Esophagus squamous epithelium (tissue), 5 donors: Measurements from ENCODE around the gene MYH3. TPM values are rescaled to one million over a fixed set of nuclear protein-coding genes. Genes with fewer than 3 reads are reported as not detected.
A peak's percentile ranks its signal among the peaks of the same experiment; 100 is the strongest.

Experiments
- DNase-seq: peaks from one replicate; lab custom pipeline; 2025; lab: John Stamatoyannopoulos, UW
- H3K27ac ChIP-seq, 4 donors: fragments of 200-600 bp; sonication (generic); one replicate each; pipeline ENCODE4 v1.5.1; 2016 to 2019; ENCODE audit warnings: mild to moderate bottlenecking in 1 of 4
- H3K27me3 ChIP-seq, 4 donors: fragments of 200-600 bp; sonication (generic); 1 replicate in 3 of 4; 2 replicates in 1 of 4; pipeline versions ENCODE4 v1.5.1 to v1.6.0; 2017 to 2021; ENCODE audit warnings: antibody characterized with exemption in 1 of 4
- H3K36me3 ChIP-seq, 3 donors: fragments of 200-600 bp; sonication (generic); one replicate each; pipeline ENCODE4 v1.5.1; 2016 to 2019
- H3K4me1 ChIP-seq, 3 donors: fragments of 200-600 bp; sonication (generic); one replicate each; pipeline ENCODE4 v1.5.1; 2017 to 2019
- H3K4me3 ChIP-seq, 4 donors: fragments of 200-600 bp; sonication (generic); 1 replicate in 3 of 4; 2 replicates in 1 of 4; pipeline ENCODE4 v1.5.1; 2016 to 2019; ENCODE audit warnings: mild to moderate bottlenecking in 2 of 4, moderate library complexity in 1 of 4
- H3K9me3 ChIP-seq, 3 donors: fragments of 200-600 bp; sonication (generic); one replicate each; pipeline ENCODE4 v1.5.1; 2016 to 2019
- POLR2A ChIP-seq, 4 donors: fragments of 450-650 bp; IDR thresholded peaks; one replicate each; pipeline ENCODE4 v1.6.1; 2017; ENCODE audit warnings: antibody characterized with exemption in 4 of 4, mild to moderate bottlenecking in 4 of 4, moderate library complexity in 3 of 4
- WGBS, 2 donors: methylation state at CpG; one replicate each; pipeline ENCODE4 v1.1.5; 2018; 5-methylcytosine and 5-hydroxymethylcytosine counted together
- intact Hi-C: fragments of 100-400 bp; cut with DNase I; formaldehyde crosslinking; loops from one replicate; pipeline ENCODE4 v1.15.0; 2022
- total RNA-seq, 4 donors: library from RNA; depleted of rRNA; stranded (reverse); fragments of >200 nt; gene quantifications; one replicate each; pipeline ENCODE4 v1.1.0, GENCODE V29; 2016
- TF ChIP-seq, protein P1 (sequence below), 6 experiments: fragments of 450-650 bp in 4 of 6; fragments of 200-600 bp in 2 of 6; sonication (generic) in 2 of 6; IDR thresholded peaks; one replicate each; pipeline ENCODE4 v1.5.1; 2016 to 2019; ENCODE audit warnings: antibody characterized with exemption in 6 of 6, mild to moderate bottlenecking in 4 of 6, moderate library complexity in 4 of 6
- donor health status: DM: yes; HTN: yes; CAD: no.

Gene MYH3
- total RNA-seq, 4 donors from 2014 or later: 0.64 to 1.6 (median 1.5) TPM; not detected in 1

DNA sequence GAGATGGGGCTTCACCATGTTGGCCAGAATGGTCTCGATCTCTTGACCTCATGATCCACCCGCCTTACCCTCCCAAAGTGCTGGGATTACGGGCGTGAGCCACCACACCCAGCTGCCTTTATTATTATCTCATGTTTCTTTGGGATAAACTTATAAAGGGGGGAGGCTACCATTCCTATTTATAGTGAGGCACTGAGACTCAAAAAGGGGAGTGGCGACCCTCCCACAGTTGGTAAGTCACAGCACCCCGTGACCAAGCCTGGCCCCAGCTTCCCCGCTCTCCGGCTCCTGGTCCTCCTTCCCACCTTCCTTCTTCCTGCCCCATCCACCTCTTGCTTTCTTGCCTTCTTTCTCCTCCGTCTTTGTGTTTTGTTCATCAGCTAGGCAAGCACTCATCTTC, 5.2 kb downstream of the MYH3 start:
- H3K9me3 ChIP-seq: no peaks in the 10 kb centered on the region
- intact Hi-C loops: no loop called here
- no peaks in the 10 kb centered on the region for H3K36me3 ChIP-seq
- no peak overlapping the region for H3K4me3 ChIP-seq
- H3K27ac ChIP-seq: no peak overlapping the region
- TF ChIP-seq POLR2A (IDR thresholded peaks at IDR 0.05): no peak
- TF ChIP-seq, protein P1, sequence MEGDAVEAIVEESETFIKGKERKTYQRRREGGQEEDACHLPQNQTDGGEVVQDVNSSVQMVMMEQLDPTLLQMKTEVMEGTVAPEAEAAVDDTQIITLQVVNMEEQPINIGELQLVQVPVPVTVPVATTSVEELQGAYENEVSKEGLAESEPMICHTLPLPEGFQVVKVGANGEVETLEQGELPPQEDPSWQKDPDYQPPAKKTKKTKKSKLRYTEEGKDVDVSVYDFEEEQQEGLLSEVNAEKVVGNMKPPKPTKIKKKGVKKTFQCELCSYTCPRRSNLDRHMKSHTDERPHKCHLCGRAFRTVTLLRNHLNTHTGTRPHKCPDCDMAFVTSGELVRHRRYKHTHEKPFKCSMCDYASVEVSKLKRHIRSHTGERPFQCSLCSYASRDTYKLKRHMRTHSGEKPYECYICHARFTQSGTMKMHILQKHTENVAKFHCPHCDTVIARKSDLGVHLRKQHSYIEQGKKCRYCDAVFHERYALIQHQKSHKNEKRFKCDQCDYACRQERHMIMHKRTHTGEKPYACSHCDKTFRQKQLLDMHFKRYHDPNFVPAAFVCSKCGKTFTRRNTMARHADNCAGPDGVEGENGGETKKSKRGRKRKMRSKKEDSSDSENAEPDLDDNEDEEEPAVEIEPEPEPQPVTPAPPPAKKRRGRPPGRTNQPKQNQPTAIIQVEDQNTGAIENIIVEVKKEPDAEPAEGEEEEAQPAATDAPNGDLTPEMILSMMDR (IDR thresholded peaks at IDR 0.05): no peak
- DNase-seq: no peak
- no peaks in the 10 kb centered on the region for H3K4me1 ChIP-seq
- 67 to 94% methylated on average over 6 to 9 of the region's 9 CpGs for WGBS, 2 donors
- H3K27me3 ChIP-seq: no peaks in the 10 kb centered on the region

DNA sequence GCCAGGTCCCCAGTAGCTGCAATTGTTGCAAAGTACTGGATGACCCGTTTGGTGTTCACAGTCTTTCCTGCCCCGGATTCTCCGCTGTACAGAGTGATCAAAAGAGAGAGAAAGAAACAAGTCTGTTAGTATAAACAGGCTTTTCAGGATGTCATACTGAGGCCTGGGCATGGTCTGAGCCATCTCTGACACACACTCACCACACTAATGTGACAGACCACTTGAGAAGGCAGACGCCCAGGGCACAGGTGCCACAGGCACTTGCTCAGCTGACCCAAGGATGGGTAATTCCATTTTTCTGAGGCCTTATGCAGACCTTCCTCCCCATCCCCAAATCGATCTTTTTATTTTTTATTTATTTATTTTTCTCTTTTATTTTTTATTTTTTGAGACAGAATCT, 7.5 kb downstream of the MYH3 start:
- intact Hi-C loops: loop anchor here (10.0 kb wide), 1 partner anchor 195 kb away; no protein-coding TSS in a partner anchor
- H3K27me3 ChIP-seq: no peaks in the 10 kb centered on the region
- WGBS, 2 donors: 73 to 82% methylated on average over 5 of the region's 5 CpGs
- no peak for DNase-seq
- no peaks in the 10 kb centered on the region for H3K9me3 ChIP-seq
- H3K27ac ChIP-seq: no peak overlapping the region
- no peak overlapping the region for H3K4me3 ChIP-seq
- H3K4me1 ChIP-seq: peaks cover 0 to 3% (median 0%) of the 10 kb centered on the region in 3 donors
- TF ChIP-seq, protein P1 (IDR thresholded peaks at IDR 0.05): no peak
- no peak for TF ChIP-seq POLR2A (IDR thresholded peaks at IDR 0.05)
- peaks cover 0 to 7% (median 0%) of the 10 kb centered on the region in 3 donors for H3K36me3 ChIP-seq

DNA sequence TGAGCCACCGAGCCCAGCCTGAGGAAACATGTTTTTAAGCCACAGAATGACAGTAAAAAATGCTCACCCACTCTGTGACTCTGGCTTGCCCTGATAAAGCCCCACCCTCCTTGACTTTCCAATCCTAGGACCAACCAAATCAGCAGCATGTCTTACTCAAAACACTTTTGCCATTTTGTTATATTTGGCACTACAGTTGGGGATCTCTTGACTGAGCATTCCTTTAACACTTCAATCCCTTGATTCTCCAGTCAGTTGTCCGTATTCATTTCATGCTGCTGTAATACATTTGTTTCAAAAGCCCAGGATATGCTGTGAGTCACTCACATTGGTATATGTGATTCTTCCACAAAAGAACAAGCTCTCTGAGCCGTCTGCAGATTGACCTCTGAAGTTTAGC, 8.2 kb downstream of the MYH3 start:
- Histone ChIP-seq H3K36me3 (peaks cover 0 to 7% (median 0%) of the 10 kb centered on the region in 3 donors), H3K9me3 (no peaks in the 10 kb centered on the region), H3K27me3 (no peaks in the 10 kb centered on the region), H3K4me3 (no peak overlapping the region), H3K27ac (no peak overlapping the region), H3K4me1 (peaks cover 0 to 3% (median 0%) of the 10 kb centered on the region in 3 donors)
- intact Hi-C loops: loop anchor here (10.0 kb wide), 1 partner anchor 196 kb away; no protein-coding TSS in a partner anchor
- no peak for TF ChIP-seq POLR2A (IDR thresholded peaks at IDR 0.05)
- TF ChIP-seq, protein P1 (IDR thresholded peaks at IDR 0.05): no peak
- 74 to 88% methylated on average over 3 of the region's 3 CpGs for WGBS, 2 donors
- no peak for DNase-seq

DNA sequence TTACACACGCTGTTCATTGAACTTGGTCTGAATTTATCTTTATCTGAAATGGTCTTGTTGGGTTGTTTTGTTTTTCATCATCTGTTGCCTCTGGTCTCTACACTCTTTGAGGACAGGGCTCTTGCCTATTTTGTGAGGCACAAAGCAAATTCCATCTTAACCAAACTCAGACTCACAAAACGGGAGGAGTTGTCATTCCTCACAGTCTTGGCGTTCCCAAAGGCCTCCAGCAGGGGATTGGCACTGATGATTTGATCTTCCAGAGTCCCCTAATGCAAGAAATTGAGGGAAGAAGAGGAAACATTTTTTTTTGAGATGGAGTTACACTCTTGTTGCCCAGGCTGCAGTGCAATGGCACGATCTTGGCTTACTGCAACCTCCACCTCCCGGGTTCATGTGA, 8.7 kb downstream of the MYH3 start:
- H3K36me3 ChIP-seq: peaks cover 0 to 12% (median 0%) of the 10 kb centered on the region in 3 donors
- intact Hi-C loops: loop anchor here (10.0 kb wide), 1 partner anchor 196 kb away; no protein-coding TSS in a partner anchor
- H3K9me3 ChIP-seq: no peaks in the 10 kb centered on the region
- 85 to 92% methylated on average over 5 of the region's 5 CpGs for WGBS, 2 donors
- no peaks in the 10 kb centered on the region for H3K27me3 ChIP-seq
- H3K27ac ChIP-seq: no peak overlapping the region
- H3K4me1 ChIP-seq: peaks cover 0 to 3% (median 0%) of the 10 kb centered on the region in 3 donors
- no peak for DNase-seq
- H3K4me3 ChIP-seq: no peak overlapping the region
- TF ChIP-seq, protein P1 (IDR thresholded peaks at IDR 0.05): no peak
- no peak for TF ChIP-seq POLR2A (IDR thresholded peaks at IDR 0.05)

DNA sequence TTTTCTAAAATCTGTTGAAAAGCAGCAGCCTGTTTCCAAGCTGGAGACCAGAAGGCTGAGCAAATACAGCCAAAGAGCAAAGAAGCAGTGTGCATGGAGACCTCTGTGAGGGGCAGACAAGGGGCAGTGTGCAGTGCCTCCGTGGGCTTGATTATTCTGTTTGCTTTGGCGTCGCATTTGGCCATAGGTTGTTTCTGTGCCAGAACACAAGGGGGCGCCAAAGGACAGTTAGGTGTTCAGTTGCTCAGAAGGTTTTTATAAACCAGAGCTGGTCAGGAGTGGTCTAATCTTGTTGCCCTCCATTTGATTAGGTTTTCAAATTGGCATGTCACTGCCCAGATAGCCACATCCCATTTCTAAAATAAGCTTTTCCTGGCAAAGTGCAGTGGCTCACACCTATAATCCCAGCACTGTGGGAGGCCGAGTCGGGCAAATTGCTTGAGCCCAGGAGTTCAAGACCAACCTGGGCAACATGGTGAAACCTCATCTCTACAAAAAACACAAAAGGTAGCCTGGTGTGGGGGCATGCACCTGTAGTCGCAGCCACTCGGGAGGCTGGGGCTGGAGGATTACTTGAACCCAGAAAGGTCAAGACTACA, 10.6 kb downstream of the MYH3 start:
- intact Hi-C loops: loop anchor here (10.0 kb wide), 1 partner anchor 198 kb away; no protein-coding TSS in a partner anchor
- H3K9me3 ChIP-seq: no peaks in the 10 kb centered on the region
- H3K36me3 ChIP-seq: peaks cover 0 to 23% (median 0%) of the 10 kb centered on the region in 3 donors
- no peak overlapping the region for H3K27ac ChIP-seq
- 43 to 50% methylated on average over 8 of the region's 8 CpGs for WGBS, 2 donors
- no peak for TF ChIP-seq POLR2A (IDR thresholded peaks at IDR 0.05)
- TF ChIP-seq, protein P1 (IDR thresholded peaks at IDR 0.05): peak; percentile 66 to 80 (median 76)
- peaks cover 0 to 3% (median 0%) of the 10 kb centered on the region in 3 donors for H3K4me1 ChIP-seq
- H3K4me3 ChIP-seq: no peak overlapping the region
- no peak for DNase-seq
- H3K27me3 ChIP-seq: no peaks in the 10 kb centered on the region
